Ramos (cell line): ENCODE data around the gene STS.
"Not testable (repeated sequence)": the region's sequence is repeated elsewhere in the genome, so short reads cannot be mapped to it uniquely, and the experiment has no call there.

Experiments
- in situ Hi-C: fragments of 300-500 bp; cut with MboI; formaldehyde crosslinking; loops from one replicate; pipeline ENCODE4 v1.14.3; 2022; ENCODE audit warnings: low sequenced_read_pairs; ENCODE audit not compliant: unreplicated experiment

STS gene

DNA sequence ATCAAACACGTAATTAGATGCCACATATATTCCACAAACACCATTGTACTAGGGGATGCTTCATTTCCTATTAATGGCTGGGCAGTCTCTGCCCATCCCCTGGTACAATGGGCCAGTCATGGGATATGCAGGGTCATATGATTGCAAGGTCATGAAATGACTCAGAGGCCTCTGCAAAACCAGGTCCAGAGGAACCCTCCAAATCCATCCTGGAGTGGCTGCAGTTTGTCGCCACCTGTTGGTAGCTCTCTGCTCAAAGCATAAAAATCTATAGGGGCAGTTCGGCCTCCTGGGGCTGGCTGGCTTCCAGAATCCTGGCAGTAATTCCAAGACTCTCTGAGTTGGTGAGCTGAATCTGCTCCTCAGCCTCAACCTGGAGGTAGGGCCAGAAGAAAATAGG, 23.4 kb downstream of the STS start:
- in situ Hi-C loops = no loop called here

DNA sequence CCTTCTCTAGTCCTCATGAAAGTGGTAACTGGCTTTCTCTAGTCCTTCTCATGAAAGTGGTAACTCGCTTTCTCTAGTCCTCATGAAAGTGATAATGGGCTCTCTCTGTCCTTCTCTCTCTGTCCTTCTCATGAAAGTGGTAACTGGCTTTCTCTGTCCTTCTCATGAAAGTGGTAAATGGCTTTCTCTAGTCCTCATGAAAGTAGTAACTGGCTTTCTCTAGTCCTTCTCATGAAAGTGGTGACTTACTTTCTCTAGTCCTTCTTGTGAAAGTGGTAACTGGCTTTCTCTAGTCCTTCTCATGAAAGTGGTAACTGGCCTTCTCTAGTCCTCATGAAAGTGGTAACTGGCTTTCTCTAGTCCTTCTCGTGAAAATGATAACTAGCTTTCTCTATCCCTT, 31.3 kb downstream of the STS start:
- in situ Hi-C loops = not testable (repeated sequence)

DNA sequence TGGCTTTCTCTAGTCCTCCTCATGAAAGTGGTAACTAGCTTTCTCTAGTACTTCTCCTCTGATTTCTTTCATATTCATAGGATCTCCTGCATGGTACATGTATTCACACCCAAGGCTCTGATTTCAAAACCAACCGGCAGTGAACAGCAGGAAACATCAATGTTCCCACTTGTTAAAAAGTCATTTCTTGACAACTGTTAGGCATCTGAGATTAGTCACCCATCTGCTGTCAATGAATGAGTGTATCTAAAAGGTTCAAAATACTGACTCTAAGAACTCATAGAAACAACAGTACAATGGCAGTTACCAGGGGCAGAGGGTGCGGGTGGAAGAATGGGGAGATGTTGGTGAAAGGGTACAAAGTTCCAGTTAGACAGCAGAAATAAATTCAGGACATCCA, 31.9 kb downstream of the STS start:
- in situ Hi-C loops = no loop called here

DNA sequence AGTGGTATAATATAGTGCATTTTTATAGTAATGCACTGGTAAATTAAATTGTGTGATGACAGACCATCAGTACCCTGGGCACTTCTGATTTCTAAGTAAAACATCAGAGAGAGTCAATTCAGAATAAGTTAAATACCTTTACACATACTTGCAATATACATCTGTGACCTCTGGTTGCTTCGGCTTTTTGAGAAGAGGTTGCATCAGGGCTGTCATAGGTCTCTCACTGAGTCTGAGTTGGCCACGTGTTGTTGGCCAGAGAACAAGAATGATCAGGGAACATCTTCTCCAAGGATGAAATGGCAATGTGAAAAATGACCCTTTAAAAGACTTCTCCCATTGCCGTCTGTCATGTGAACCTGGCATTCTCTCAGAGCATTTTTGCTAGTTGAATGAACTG, 37.3 kb downstream of the STS start:
- in situ Hi-C loops = no loop called here

DNA sequence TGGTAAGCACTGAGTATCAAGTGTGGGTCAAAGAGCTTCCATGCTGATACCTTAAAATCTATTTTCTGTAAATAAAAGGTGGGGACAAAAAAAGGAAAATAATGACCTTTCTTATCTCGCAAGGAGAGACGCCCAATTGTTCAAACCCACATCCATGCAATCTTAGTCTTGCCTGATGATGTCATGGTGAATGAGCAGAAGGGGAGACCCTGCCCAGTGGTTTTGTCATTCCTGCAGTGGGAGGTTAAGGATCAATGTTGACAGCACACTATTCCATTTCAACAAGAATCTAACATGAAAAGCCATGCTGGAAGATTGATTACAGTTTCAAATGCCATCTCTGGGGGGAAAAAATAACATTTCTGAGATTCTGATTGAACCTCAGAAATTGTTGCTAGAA, 41.2 kb downstream of the STS start:
- in situ Hi-C loops = no loop called here

DNA sequence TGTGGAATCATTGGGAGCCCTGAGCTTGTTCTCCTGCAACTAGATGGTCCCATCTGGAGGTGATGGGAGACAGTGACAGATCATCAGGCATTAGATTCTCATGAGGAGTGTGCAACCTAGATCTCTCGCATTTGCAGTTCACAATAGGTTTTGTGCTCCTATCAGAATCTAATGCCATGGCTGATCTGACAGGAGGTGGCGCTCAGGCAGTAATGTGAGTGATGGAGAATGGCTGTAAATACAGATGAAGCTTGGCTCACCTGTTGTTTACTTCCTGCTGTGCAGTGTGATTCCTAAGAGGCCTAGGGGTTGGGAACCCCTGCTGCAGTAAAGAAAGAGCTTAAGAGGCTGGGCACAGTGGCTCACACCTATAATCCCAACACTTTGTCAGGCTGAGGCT, 42.6 kb downstream of the STS start:
- in situ Hi-C loops = no loop called here

DNA sequence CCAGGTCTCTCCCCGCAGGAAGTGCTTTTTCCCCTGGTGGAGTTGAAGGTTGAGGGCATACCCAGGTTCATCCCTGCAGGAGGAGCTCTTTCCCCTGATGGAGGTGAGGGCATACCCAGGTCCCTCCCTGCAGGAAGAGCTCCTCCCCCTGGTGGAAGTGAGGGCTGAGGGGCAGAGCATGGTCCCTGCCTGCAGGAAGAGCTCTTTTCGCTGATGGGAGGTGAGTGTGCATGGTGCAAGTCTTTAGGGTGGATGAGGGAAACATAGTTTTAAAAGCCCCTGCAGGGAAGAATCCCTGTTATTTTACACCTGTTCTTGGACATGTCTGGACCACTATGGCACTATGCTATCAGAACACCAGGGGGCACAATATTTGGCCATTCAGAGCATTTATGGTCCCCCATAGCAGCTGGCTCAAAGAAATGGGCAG, 44.2 kb downstream of the STS start:
- in situ Hi-C loops = no loop called here

DNA sequence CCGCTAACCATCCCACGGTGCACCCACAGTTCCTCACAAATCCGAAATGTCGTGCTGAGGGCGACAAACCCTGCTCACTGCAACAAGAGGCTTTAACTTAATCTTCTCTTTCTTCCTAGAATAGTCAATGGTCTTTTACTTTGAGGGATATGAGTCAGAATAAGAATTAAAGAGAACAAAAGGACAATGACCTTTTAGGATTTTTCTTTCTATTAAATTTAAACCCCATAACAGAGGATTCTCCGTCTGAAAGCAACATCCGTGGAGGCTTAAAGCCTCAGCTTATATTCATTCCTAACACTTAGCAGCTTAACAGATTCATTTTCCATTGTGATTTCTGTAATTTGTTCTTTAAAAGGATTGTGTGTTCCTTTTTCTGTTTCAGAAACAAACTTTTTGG, 45.4 kb downstream of the STS start:
- in situ Hi-C loops = no loop called here

DNA sequence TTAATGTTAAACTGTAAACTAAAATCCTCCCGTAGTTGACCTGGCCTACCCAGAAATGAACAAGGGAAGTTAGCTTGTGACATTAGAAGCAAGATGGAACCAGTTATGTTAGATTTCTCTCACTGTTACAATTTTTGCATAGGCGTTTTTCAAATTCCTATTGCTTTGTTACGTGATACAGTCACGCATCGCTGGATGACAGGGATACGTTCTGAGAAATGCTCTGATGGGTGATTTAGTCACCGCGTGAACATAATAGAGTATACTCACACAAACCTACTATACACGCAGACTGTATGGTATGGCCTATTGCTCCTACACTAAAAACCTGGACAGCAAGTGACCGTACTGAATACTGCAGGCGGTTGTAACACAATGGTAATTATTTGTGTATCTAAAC, 47.1 kb downstream of the STS start:
- in situ Hi-C loops = no loop called here
